GM13976 (cell line): ENCODE measurements around the gene KDM4B.

Experiments used
- DNase-seq: peaks from one replicate; pipeline ENCODE4 v3.0.0; 2012; ENCODE audit warnings: low spot score
- in situ Hi-C: fragments of 300-500 bp; cut with MboI; formaldehyde crosslinking; loops from one replicate; pipeline ENCODE4 v1.12.0; 2022; ENCODE audit warnings: low sequenced_read_pairs, mixed read lengths, inconsistent platforms; ENCODE audit not compliant: unreplicated experiment
- TF ChIP-seq, protein P1 (sequence below): IDR thresholded peaks from 2 replicates; pipeline ENCODE4 v1.5.1; 2012; ENCODE audit warnings: borderline replicate concordance, mild to moderate bottlenecking; ENCODE audit not compliant: insufficient read depth; ENCODE audit errors: extremely low read depth, missing control alignments, control extremely low read depth

Gene KDM4B

DNA sequence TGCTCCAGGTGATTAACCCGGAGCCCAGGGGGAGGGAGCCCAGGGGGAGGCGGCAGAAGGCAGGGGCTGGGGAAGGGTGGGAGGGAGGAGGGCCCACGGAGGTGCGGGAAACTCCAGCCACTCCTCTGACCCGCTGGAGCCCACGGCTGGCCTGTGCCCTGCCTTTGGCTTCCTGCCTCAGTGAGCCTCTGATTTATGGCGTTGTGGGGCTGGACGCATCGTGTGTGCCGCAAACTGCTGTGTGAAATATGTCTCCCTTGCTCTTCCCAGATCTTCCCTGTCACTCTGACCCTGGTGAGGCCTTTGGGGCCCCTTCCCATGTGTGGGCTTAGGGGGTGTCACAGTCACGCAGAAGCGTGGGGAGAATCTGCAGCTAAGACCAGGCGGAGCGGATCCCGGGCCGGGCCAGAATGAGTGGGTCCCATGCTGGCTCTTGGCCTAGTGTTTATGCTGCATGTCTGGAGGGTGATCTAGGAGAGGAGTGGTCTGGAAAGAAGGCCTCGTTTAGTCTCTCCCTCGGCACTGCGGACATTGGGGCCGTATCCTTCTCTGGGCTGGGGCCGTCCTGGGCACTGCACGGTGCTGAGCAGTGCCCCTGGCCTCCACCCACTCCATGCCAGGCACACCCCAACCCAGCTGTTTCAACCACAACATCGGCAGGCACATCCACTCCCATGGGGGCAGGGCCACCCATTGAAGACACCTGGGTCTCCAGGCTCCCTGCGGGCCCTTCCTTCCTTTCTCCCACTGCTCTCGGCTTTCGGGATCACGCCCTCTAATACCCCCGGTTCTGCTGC is 123.0 kb downstream of the KDM4B start:
- DNase-seq: no peak
- TF ChIP-seq, protein P1, sequence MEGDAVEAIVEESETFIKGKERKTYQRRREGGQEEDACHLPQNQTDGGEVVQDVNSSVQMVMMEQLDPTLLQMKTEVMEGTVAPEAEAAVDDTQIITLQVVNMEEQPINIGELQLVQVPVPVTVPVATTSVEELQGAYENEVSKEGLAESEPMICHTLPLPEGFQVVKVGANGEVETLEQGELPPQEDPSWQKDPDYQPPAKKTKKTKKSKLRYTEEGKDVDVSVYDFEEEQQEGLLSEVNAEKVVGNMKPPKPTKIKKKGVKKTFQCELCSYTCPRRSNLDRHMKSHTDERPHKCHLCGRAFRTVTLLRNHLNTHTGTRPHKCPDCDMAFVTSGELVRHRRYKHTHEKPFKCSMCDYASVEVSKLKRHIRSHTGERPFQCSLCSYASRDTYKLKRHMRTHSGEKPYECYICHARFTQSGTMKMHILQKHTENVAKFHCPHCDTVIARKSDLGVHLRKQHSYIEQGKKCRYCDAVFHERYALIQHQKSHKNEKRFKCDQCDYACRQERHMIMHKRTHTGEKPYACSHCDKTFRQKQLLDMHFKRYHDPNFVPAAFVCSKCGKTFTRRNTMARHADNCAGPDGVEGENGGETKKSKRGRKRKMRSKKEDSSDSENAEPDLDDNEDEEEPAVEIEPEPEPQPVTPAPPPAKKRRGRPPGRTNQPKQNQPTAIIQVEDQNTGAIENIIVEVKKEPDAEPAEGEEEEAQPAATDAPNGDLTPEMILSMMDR: no peak
- in situ Hi-C loops: no loop called here

- no peak for DNase-seq
- in situ Hi-C loops: no loop called here
- TF ChIP-seq, protein P1: no peak
Observed at GRCh38 chr19:5092481-5092843, 123.5 kb downstream of the KDM4B start.

DNA sequence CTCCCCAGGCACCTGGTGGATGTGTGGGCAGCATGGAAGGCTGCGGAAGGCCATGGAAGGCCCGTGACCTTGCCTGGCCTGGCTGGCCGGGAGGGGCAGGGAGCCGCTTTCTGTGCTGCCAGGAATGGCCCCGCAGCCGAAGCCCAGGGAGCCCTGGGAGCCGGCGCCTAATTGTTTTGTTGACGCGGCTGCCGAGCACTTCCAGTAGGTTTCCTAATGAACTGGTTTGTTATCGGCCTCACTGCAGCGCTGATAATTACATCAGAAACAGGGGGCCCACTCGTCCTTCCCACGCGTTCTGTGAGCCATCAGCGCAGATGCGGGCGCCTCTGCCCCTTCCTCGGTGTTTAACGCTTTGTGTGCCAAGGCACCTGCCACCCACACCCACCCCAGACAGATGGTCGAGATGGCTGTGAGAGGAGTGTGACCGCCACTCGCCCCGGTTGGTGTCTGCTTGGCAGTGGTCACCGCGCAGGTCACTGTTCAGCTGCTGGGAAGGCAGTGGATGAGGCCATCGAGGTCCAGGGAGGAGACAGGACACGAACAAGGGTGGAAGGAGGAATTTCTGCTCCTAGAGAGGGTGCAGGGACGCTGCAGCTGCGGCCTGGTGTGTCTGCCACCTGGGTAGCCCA is 124.5 kb downstream of the KDM4B start:
- no peak for DNase-seq
- in situ Hi-C loops: no loop called here
- TF ChIP-seq, protein P1: no peak

DNA sequence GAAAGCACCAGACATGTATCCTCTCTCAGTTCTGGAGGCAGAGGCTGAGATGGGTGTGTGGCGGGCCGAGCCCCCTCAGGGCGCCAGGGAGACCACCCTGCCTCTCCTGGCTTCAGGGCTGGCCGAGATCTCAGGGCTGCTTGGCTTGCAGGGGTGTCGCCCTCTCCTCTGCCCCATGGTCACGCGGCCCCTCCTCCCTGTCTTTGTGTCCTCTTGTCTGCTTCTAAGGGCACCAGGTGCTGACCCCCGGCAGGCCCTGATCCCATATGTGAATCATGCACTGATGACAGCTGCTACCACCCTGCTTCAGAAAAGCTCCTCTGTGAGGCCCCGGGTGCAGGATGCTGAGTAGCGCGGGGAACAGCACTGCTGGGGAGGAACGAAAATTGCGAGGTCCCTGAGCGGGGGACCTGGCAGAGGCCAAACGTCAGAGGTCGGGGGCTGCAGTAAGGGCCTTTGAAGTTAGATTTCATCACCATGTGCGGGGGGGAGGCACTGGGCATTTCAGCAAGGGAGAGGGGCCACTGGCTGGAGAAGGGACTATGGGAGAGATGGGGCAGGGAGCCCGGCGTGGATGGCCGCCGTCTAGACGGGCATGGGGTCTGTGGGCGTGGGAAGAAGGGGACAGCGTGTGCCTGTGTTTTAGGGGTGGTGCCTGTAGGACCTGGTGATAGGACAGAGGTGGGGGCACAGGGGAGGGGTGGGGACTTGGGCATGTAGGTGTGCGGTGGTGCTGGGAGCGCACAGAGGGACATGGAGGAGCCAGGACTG is 125.2 kb downstream of the KDM4B start:
- in situ Hi-C loops: no loop called here
- no peak for DNase-seq
- TF ChIP-seq, protein P1: no peak

GRCh38 chr19:5094768-5095567 is 126.1 kb downstream of the KDM4B start:
- DNase-seq: no peak
- in situ Hi-C loops: no loop called here
- TF ChIP-seq, protein P1: no peak

GRCh38 chr19:5095568-5095850 is 126.6 kb downstream of the KDM4B start:
- no peak for DNase-seq
- TF ChIP-seq, protein P1: no peak
- in situ Hi-C loops: no loop called here
